Activated CD8-positive, alpha-beta memory T cell treated with anti-CD3 and anti-CD28 coated beads, Interleukin-2, amount 50 U/mL, for 24 hours (primary cell): ENCODE measurements around the gene MARK2.

ENCODE experiments used
- DNase-seq: peaks from one replicate; pipeline ENCODE4 v3.0.0-alpha.2; 2020; ENCODE audit errors: extremely low read depth

Gene MARK2

DNA sequence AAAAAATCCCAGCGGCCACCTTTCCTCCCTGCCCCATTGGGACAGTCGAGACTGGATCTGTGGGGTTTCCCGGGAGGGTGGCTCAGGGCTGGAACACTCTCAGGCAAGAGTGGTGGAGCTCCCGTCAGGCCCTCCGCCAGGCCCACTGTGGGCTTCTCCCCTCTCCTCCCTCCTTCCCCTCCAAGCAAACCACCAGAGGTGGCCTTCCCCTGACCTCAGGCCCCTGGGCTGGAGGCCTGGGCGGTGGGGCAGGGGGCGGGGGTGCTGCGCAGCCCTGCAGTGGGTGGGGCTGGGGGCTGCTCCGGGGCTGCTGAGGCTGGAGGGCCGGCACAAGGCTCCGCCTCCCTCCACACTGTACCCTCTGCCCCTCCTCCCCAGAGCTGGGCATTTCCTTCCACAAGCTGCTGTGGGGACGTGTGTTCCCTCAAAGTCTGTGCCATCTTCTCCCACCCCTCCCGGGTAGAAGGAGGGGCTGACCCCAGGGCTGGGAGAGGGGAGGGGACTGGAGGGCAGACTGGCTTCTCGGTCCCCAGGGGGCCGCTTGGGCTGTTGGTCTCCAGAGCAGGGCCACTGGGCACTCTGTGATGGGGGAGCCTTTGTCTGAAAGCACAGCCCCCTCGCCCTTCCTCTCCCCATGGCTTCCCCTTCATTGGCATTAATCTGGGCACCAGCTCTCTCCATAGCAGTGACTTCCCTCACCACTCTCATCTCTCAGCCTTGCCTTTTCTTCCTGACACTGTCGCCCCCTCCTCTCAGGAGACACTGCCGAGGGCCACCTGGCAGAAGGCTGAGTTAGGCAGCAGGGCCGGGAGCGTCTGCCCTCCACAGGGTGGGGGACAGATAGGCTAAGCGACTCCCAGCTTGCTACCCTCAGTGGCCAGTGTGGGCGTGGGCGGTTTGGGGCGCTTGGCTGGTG lies 70.9 kb downstream of the MARK2 start:
- DNase-seq: no peak

DNA sequence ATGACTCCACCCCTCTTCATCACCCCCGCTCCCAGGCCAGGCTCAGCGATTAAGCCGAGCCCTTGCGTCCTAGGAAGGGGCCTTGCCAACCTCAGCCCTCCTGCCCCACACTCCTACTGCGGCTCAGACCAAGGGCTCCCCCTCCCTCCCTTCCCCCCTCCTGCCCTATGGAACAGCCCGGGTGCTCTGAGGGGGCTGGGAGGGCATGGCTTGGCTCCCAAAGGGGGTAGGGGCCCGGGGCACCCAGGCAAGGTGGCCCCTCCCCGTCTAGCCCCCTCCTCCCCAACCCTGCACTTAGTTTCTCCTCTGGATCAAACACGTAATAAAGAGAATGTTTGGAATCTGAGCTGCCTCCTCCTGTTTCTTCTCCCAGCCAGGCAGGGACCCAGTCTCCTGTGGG lies 71.8 kb downstream of the MARK2 start:
- no peak for DNase-seq

DNA sequence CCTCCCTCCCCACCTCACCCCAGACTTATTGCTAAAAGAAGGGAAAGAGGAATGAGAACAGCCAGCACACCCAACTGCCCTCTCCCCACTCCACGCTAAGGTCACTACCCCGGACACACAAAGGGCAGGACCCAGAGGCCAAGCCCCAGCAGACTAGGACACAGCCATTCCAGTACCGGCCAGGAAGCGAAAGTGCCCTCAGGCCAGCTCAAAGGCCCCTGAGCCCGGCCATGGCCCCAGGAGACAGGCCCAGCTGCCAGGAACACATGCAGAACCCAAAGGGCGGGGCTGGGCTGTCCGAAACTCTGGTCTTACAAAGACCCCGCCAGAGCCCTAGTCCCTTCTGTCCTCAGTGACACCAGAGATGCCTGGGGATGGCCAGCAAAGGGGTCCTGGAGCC lies 72.5 kb downstream of the MARK2 start:
- DNase-seq: no peak

DNA sequence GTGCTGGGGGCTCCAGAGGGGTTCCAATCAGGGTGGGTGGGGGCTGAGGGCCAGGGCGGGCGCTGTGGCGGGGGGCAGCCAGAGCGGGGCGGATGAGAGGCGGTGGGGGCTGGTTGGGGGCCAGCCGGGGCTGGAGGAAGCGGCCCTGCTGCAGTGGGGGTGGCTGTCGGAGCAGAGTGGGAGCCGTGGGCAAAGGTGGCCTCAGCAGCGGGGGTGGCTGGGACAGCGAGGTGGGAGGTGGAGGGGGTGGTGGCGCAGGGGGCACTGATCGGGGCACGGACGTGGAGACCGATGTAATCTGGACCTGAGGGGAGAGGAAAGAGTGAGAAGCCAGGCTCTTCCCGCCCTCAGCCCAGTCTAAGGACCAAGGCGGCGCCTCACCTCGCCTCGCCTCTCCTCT lies 73.0 kb downstream of the MARK2 start:
- DNase-seq: no peak

DNA sequence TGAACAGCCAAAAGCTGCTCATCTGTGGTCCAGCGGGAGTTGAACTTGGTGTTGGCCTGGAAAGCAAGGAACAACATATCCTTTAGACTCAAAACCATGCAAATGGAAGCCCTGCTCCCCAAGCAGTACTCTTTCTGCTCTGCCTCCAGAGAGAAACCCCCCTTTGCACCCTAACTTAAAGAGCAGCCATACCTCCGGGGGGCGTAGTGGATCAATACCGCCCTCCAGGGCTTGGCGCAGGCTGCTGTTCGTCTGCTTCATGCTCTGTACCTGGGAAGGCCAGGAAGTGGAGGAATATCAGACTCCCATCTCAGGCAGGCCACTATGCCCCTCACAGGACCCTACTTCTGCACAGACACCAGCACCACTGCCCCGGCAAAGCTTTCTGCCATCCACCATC lies 73.8 kb downstream of the MARK2 start:
- no peak for DNase-seq

DNA sequence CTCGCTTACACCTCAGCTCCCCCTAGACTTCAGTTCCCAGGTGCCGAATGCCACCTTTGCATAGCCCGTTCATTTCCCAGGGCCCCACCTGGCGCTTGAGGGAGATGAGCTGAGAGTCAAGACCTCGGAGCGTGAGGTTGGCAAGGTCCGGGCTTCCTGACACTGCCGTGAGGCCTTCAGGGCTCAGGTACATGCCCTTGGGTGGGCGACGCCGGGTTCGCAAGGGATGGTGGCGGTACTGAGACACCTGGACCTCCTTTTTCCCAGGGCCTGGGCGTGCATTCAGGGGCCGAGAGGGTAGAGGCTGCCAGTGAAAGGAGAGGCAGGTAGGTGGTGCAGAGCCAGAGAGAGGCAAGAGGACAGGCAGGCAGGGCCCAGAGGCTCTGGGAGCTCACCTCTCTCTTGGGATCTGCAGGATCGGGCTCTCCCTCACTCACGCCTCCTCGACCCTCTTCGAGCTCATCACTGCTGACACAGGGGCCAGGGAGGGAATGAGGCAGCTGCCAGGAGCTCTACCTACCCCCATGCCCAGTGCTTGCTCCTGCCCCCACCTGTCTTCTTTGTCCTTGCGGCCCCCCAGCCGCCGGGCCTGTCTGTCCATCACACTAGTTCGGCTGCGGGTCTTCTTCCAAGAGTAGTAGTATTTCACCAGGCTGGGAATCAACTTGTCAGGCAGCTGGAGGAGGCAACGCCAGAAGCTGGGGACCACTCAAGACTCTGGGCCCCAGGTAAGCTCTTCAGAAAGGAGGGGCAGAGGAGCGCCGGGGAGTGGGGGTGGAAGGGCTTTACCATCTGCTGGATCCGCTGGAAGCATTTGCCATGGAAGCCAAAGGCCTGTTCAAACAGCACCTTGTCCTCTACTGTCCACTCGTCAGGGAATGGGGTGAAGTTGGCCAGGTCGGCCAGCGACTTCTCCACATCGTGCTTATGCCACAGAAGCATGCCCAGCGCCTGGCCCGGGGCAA lies 75.2 kb downstream of the MARK2 start:
- DNase-seq: no peak

DNA sequence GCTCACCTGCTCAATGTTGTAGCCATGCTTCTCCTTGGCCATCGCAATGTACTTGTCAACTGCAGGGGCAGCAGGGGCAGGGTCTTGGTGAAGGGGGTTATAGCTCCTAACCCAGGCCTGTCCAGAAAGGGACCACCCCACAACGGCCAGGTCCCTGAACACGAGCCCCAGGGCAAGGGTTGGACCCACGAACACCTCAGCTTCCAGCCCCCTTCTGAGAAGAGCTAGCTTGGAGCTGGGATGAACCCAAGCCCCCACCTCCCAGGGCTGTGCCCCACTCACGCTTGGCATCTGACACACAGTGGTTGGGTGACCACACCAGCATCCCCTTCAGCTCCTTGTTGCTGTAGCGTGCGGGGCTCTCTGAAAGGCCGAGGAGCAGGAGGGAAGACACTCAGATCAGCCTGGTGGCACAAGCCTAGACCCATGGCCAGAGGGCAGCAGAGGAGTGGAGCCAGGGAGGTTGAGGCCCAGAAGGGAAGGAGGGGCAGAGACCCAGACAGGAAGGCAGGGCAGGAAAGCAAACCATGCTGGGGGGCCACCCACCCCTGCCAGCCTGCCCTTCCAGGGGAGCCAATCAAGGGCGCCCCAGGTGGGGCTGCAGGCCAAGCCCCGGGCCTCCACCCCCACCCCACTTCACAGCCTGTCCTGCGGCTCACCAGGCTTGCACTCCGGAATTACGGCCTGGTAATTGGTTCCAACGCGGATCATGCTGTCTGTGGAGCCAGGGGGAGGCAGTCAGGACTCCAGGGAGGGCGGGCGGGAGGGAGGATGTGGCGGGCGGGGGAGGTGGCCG lies 76.2 kb downstream of the MARK2 start:
- no peak for DNase-seq

DNA sequence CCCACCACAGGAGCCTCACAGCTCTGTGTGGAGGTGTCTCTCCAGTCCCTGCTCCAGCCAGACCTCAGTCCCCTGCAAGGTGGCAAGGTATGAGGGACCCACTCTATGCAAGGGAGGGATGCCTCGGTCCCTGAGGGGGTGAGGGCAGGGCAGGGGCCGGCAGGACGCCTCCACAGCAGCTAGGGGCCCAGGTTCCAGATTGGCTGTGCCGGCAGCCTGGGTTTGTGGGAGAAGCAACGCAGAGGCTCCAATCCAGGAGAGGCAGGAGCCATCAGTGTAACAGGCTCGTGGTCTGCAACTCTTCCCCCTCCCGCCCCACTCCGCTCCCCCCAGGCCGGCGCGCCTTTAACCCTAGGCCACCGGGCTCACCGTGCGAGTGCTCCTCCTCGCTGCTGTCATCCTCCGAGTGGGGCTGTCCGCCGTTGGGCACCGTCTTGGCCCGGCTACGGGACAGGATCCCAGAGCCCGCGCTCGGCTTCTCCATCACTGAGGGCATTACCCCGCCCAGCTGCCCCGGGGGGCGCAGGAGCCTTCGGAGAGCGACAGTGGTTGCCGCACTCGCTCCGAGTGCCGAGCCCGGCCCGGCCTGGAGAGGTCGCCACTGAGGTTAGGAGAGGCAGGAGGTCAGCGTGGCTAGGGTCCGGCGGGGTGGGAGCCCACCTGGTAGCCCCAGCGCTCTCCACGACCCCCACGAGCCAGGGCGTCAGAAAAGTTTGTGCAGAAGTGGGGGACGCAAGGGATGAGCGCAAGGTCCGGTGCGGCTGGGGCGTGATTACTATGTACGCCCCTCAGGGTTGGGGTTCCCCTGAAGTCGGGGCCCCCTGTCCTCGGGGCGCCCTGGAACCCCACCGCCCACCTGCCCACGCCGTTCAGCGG lies 77.3 kb downstream of the MARK2 start:
- no peak for DNase-seq

DNA sequence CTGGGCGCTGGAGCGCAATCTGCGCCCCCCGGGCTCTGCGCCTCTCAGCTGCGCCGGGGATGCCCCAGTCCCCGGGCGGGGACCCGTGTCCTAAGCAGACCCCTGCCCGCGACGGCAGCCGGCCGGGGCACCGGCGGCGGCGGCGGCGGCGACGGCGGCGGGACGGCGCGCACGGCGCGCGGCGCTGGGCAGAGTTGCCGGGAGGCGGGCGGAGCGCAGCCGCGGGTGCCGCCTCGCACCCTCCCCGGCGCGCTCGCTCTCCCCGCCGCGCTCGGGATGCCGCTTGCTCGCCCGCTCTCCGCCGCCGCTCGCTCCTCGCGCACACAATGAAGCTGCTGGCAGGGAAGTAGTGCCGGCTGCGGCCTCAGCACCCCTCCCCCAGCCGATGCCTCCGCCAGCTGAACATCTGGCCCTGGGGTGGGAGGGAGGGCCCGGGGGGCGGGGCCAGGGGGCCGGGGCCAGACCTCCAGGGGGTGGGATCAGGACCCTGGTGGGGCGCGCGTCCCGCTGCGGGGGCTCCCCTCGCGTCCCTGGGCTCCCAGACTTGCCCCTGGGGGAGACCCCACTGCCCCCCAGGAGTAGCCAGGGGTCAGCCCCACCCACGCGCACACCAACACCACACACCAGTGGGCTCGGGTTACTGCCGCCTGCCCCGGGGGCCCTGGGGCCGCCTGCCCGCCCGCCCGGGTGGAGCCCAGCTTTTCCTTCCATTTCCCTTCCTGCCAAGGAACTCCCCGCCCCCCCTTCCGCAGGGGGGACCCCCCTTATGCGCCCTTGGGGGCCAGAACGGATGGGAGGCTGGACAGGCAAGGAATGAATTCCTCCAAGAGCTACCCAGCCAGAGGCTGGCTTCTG lies 78.2 kb downstream of the MARK2 start, which contains the start of gene RCOR2:
TSS of gene RCOR2 (minus strand) at position 328 of the 855 bp plus-strand sequence. CDS start 708 bp downstream, outside the sequence.
- DNase-seq: no peak

DNA sequence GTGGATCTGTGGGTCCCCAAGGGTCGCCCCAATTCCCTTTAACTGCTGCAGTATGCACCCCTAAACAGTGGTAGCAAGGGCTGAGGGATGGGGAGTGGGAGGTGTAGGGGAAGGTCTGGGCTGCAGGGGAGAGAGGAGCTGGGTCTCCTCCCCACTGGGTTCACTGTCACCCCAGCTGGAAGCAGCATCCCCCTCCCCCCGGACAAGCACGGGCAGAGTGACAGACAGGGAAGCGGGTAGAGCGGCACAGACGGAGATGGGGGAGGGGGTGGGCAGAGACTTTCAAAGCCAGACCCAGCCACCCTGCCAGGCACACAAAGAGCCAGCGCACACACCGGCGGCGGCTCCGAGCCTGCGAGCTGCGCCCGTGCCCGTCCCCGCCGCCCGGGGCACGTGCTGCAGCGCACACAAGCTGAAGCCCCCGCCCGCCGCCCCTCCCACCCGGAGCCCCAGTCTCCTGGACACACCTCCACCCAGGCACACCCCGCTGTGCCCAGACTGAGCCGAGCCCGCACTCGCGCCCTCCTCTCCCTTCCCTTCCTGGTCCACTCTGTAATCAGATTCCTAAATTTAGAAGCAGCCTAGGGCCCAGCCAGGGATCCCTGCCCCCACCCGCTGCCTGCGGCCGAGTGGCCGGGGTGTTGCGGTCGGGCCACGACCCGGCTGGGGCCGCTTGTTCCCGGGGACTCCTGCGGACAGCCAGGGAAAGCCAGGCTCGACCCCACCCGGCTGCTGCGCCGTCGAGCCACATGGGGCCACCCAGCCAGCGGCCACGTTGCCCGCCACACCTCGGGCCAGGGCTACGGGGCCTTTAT lies 79.0 kb downstream of the MARK2 start:
- DNase-seq: no peak

DNA sequence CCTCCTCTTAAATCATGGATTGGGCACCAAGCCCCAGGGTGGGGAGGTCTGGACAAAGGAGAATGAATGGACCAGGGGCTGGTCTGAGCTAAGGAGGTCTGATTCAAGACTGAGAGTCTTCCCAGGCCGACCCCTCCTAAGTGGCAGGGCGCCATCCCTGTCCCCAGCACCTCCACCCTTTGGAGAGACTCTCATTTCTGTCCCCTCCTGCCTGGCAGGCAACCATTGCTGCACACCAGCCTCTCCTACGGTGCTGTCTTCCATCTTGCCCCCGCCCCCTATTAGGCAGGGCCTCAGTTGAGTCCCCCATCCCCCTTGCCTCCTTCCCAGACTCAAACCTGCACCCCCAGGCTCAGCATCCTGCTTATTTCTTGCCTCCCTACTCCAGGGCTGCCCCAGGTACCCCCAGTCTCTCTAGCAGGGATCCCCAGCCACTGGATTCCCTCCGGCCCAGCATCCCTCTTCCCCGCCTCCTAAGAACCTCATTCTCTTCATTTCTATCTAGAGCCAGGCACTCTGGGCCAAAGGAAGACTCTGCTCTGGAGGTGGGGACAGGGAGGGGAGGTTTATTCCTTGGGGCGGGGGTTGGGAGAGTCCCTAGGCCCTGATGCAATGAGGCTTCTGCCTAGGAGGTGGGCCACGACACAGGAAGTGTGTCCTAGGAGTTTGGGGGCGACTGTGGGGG lies 79.7 kb downstream of the MARK2 start:
- no peak for DNase-seq

DNA sequence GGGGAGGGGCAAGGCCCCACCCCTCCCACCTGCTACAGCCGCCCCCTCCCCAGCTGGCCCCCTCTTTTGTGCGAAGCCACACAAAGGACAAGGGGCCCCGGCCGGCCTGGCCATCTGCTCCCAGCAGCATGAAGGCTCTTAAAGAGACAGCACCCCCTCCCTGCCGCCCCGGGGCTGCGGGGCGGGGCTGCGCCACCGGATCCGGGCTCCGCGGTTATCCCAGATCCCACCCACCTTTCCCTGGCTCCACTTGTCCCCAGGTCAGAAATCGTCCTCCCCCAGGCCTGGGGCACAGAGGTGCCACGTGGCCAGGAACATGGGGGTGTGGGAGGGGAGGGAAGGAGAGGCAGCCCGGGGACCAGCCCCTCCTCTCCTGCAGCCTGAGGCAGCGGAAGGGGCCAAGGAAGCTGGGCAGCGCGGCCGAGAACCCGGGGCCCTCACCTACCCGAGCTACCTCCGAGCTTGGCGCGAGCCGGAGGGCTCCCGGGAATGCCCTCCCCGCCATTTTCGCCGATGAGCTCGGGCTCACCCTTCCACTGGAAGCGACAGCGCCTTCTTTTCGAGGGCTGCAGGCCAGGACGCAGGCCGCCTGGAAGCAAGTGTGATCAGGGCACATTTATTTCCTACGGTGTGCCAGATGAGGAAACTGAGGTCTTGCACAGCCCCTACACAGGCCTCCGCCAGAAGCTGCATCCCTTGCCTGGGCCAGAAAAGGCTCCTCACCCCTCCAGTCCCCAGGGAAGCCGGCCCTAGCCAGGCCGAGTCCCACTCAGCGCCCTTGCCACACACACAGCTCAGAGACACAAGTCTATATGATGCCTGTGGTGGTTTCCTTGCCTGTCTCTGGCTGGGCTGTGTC lies 80.6 kb downstream of the MARK2 start:
- DNase-seq: no peak

DNA sequence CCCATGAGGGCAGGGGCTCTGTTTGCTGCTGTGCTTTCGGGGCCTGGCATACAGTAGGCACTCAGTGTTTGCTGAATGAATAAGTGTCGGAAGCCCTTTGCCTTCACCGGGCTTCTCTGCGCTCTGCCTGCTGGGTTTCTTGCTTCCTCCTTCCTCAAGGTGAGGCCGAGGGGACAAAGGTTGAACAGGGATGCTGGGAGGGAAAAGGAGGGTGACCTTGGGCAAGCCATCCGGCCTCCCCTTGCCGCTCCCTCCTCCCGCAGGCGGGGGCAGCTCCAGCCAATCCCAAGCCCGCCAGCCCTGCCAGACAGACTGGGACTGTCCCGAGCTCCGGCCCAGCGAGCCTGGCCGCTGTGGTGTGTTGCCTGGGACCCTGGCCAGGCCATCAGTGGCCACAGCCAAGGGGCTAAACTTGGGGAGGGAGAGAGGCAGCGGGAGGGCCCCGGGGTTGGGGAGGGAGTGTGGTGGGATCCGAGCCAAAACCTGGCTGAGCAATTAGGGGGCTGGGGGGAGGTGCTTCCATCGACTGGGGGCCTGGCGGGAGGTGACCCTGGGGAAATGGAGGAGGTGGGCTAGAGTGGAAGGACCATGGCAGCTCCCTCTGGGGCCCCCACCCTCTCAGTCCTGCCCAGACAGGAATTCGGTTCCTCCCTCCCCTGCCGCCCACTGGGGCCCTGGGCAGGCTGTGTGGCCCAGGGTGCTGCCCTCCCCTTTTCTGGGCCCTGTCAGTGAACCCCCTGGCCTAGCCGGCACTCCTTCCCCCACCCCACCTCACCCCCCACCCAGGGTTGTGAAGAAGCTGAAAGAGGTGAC lies 81.4 kb downstream of the MARK2 start:
- no peak for DNase-seq

DNA sequence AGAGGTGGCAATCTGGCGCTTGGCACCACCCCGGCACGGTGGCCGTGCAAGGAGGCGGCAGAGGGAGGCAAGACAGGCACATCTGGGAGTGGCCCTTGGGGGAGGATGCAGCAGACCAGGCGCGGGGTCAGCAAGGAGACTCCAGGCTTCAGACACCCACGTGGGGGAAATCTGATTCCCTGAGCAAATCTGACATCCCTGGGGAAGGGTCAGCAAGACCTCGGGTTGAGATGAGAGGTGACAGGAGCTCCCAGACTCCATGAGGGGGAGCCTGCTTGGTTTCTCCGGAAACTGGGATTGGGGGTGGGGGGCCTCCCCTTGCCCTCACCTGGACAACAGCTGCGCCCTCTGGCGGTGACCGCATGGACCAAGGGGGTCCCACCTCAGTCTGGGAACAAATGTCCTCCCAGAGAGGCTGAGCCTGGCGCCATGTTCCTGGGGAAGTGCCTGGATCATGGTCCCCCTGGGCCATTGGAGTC lies 82.1 kb downstream of the MARK2 start:
- no peak for DNase-seq

DNA sequence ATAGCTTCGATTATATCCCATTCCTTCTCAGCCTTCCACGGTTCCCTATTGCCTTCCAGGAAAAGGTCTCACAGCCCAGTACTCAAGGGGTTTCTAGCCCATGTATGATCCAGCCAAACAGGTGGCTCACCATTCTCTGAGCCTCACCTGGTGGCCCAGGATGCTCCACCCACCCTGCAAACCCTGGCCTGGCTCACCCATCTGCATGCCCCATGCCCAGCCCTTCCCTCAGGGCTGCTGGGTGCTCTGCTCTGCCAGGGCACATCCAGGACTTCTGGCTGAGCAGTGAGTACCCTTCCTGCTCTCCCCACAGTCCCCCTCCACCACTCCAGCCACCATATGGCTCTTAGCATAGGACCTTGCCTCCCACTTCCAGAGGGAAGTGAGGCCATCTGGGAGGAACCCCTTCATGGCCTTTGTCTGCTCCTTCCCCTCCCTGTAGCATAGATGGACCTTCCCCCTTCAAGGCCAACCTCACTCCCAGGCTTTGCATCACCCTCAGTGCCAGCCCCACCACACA lies 83.8 kb downstream of the MARK2 start:
- DNase-seq: no peak

DNA sequence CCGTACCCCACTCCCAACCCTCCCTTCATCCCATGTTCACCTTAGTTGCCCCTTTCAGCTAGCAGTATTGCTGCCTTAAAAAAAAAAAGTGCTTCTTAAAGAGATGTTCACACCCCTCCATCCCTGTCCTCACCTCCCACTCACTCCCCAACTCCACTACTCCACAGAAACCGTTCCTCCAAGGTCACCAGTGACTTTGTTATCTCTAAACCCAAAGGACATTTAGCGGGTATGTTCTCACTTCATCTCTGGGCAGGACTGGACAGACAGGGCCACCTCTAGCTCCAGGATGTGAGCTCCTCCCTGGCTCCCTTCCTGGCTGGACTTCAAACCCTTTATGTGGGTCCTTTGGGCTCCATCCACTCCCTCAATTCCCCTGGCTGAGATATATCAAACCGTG lies 84.4 kb downstream of the MARK2 start:
- DNase-seq: no peak
